Measurements from ENCODE around the gene TTC31. TPM values are rescaled to one million over a fixed set of nuclear protein-coding genes. Genes with fewer than 3 reads are reported as not detected.
"Not testable (repeated sequence)": the region's sequence is repeated elsewhere in the genome, so short reads cannot be mapped to it uniquely, and the experiment has no call there.

The TTC31 gene
- total and polyA plus RNA-seq, 4 donors = 5.6 to 21.8 (median 18.3) TPM

GRCh38 chr2:74483675-74484164 is 839 bp downstream of the TTC31 start:
- not testable (repeated sequence) for H3K27me3 ChIP-seq (ENCODE audit: control insufficient read depth, insufficient read depth, low read length); H3K9me3 ChIP-seq (ENCODE audit: control insufficient read depth, insufficient read depth, low read length); DNase-seq (ENCODE audit: low read depth in 4 of 6, low spot score in 6 of 6)
- WGBS (ENCODE audit: insufficient coverage) = 77% methylated on average over 14 of the region's 19 CpGs
- H3K4me1 ChIP-seq (ENCODE audit: control insufficient read depth, insufficient read depth, low read length) = peaks cover 29% of the 10 kb centered on the region
- H3K36me3 ChIP-seq (ENCODE audit: control insufficient read depth, insufficient read depth, low read length) = peaks cover 45% of the 10 kb centered on the region
- H3K27ac ChIP-seq (ENCODE audit: low read depth, low read length) = peak overlapping the region; percentile 93
- H3K4me3 ChIP-seq (ENCODE audit: low read depth, low read length) = peak overlapping the region; percentile 91

GRCh38 chr2:74486141-74486540 is 3.3 kb downstream of the TTC31 start:
- DNase-seq (ENCODE audit: low read depth in 4 of 6, low spot score in 6 of 6) = no peak
- Histone ChIP-seq H3K27me3 (ENCODE audit: control insufficient read depth, insufficient read depth, low read length) (no peaks in the 10 kb centered on the region), H3K4me3 (ENCODE audit: low read depth, low read length) (no peak overlapping the region), H3K4me1 (ENCODE audit: control insufficient read depth, insufficient read depth, low read length) (peaks cover 22% of the 10 kb centered on the region), H3K36me3 (ENCODE audit: control insufficient read depth, insufficient read depth, low read length) (peaks cover 50% of the 10 kb centered on the region), H3K27ac (ENCODE audit: low read depth, low read length) (no peak overlapping the region), H3K9me3 (ENCODE audit: control insufficient read depth, insufficient read depth, low read length) (no peaks in the 10 kb centered on the region)
- WGBS (ENCODE audit: insufficient coverage) = 100% methylated on average over 1 of the region's 2 CpGs

- Histone ChIP-seq H3K36me3 (ENCODE audit: control insufficient read depth, insufficient read depth, low read length) (peaks cover 68% of the 10 kb centered on the region), H3K27me3 (ENCODE audit: control insufficient read depth, insufficient read depth, low read length) (no peaks in the 10 kb centered on the region), H3K4me3 (ENCODE audit: low read depth, low read length) (no peak overlapping the region), H3K27ac (ENCODE audit: low read depth, low read length) (no peak overlapping the region), H3K9me3 (ENCODE audit: control insufficient read depth, insufficient read depth, low read length) (no peaks in the 10 kb centered on the region), H3K4me1 (ENCODE audit: control insufficient read depth, insufficient read depth, low read length) (peaks cover 4% of the 10 kb centered on the region)
- DNase-seq (ENCODE audit: low read depth in 4 of 6, low spot score in 6 of 6) = no peak
- WGBS (ENCODE audit: insufficient coverage) = 86% methylated on average over 6 of the region's 9 CpGs
Measured at GRCh38 chr2:74488643-74489481, 6.0 kb downstream of the TTC31 start.

- Histone ChIP-seq H3K4me1 (ENCODE audit: control insufficient read depth, insufficient read depth, low read length) (no peaks in the 10 kb centered on the region), H3K36me3 (ENCODE audit: control insufficient read depth, insufficient read depth, low read length) (peaks cover 73% of the 10 kb centered on the region), H3K27me3 (ENCODE audit: control insufficient read depth, insufficient read depth, low read length) (no peaks in the 10 kb centered on the region), H3K27ac (ENCODE audit: low read depth, low read length) (no peak overlapping the region), H3K9me3 (ENCODE audit: control insufficient read depth, insufficient read depth, low read length) (no peaks in the 10 kb centered on the region), H3K4me3 (ENCODE audit: low read depth, low read length) (no peak overlapping the region)
- no peak for DNase-seq (ENCODE audit: low read depth in 4 of 6, low spot score in 6 of 6)
- WGBS (ENCODE audit: insufficient coverage) = 96% methylated on average over 4 of the region's 9 CpGs
Measured at GRCh38 chr2:74489906-74490305, 7.0 kb downstream of the TTC31 start.

GRCh38 chr2:74491648-74492544 is 9.0 kb downstream of the TTC31 start:
- 98% methylated on average over 12 of the region's 12 CpGs for WGBS (ENCODE audit: insufficient coverage)
- Histone ChIP-seq H3K9me3 (ENCODE audit: control insufficient read depth, insufficient read depth, low read length) (no peaks in the 10 kb centered on the region), H3K27me3 (ENCODE audit: control insufficient read depth, insufficient read depth, low read length) (peaks cover 7% of the 10 kb centered on the region), H3K27ac (ENCODE audit: low read depth, low read length) (no peak overlapping the region), H3K36me3 (ENCODE audit: control insufficient read depth, insufficient read depth, low read length) (peaks cover 63% of the 10 kb centered on the region), H3K4me1 (ENCODE audit: control insufficient read depth, insufficient read depth, low read length) (no peaks in the 10 kb centered on the region), H3K4me3 (ENCODE audit: low read depth, low read length) (no peak overlapping the region)
- DNase-seq (ENCODE audit: low read depth in 4 of 6, low spot score in 6 of 6) = no peak

GRCh38 chr2:74493546-74493945 is 10.7 kb downstream of the TTC31 start:
- WGBS (ENCODE audit: insufficient coverage) = 97% methylated on average over 3 of the region's 3 CpGs
- Histone ChIP-seq H3K4me3 (ENCODE audit: low read depth, low read length) (no peak overlapping the region), H3K9me3 (ENCODE audit: control insufficient read depth, insufficient read depth, low read length) (no peaks in the 10 kb centered on the region), H3K27ac (ENCODE audit: low read depth, low read length) (no peak overlapping the region), H3K4me1 (ENCODE audit: control insufficient read depth, insufficient read depth, low read length) (peaks cover 12% of the 10 kb centered on the region), H3K27me3 (ENCODE audit: control insufficient read depth, insufficient read depth, low read length) (peaks cover 24% of the 10 kb centered on the region), H3K36me3 (ENCODE audit: control insufficient read depth, insufficient read depth, low read length) (peaks cover 61% of the 10 kb centered on the region)
- DNase-seq (ENCODE audit: low read depth in 4 of 6, low spot score in 6 of 6) = no peak

- H3K9me3 ChIP-seq (ENCODE audit: control insufficient read depth, insufficient read depth, low read length) = no peaks in the 10 kb centered on the region
Measured at GRCh38 chr2:74495440-74495839, 12.6 kb downstream of the TTC31 start.

GRCh38 chr2:74496997-74497776 is 14.3 kb downstream of the TTC31 start:
- H3K4me1 ChIP-seq (ENCODE audit: control insufficient read depth, insufficient read depth, low read length) = peaks cover 34% of the 10 kb centered on the region
- H3K4me3 ChIP-seq (ENCODE audit: low read depth, low read length) = no peak overlapping the region
- 45% methylated on average over 6 of the region's 19 CpGs for WGBS (ENCODE audit: insufficient coverage)

More at GRCh38 chr2:74495440-74495839, 12.6 kb downstream of the TTC31 start:
- H3K4me1 ChIP-seq (ENCODE audit: control insufficient read depth, insufficient read depth, low read length) = peaks cover 30% of the 10 kb centered on the region
- H3K27me3 ChIP-seq (ENCODE audit: control insufficient read depth, insufficient read depth, low read length) = peaks cover 43% of the 10 kb centered on the region
- no CpG with 5 or more reads among the region's 1 CpG for WGBS (ENCODE audit: insufficient coverage)
- DNase-seq (ENCODE audit: low read depth in 4 of 6, low spot score in 6 of 6) = no peak
- no peak overlapping the region for H3K27ac ChIP-seq (ENCODE audit: low read depth, low read length)
- peaks cover 42% of the 10 kb centered on the region for H3K36me3 ChIP-seq (ENCODE audit: control insufficient read depth, insufficient read depth, low read length)
- H3K4me3 ChIP-seq (ENCODE audit: low read depth, low read length) = no peak overlapping the region

More at GRCh38 chr2:74496997-74497776, 14.3 kb downstream of the TTC31 start:
- no peak for DNase-seq (ENCODE audit: low read depth in 4 of 6, low spot score in 6 of 6)
- no peaks in the 10 kb centered on the region for H3K9me3 ChIP-seq (ENCODE audit: control insufficient read depth, insufficient read depth, low read length)
- no peak overlapping the region for H3K27ac ChIP-seq (ENCODE audit: low read depth, low read length)
- peaks cover 60% of the 10 kb centered on the region for H3K27me3 ChIP-seq (ENCODE audit: control insufficient read depth, insufficient read depth, low read length)
- H3K36me3 ChIP-seq (ENCODE audit: control insufficient read depth, insufficient read depth, low read length) = peaks cover 24% of the 10 kb centered on the region
